ENCODE results near the gene NUP188.
"Not testable (repeated sequence)": the region's sequence is repeated elsewhere in the genome, so short reads cannot be mapped to it uniquely, and the experiment has no call there.

NUP188 gene

GRCh38 chr9:128944966-128945365 is 2.5 kb upstream of the NUP188 start:
- not testable (repeated sequence) for DNase-seq

DNA sequence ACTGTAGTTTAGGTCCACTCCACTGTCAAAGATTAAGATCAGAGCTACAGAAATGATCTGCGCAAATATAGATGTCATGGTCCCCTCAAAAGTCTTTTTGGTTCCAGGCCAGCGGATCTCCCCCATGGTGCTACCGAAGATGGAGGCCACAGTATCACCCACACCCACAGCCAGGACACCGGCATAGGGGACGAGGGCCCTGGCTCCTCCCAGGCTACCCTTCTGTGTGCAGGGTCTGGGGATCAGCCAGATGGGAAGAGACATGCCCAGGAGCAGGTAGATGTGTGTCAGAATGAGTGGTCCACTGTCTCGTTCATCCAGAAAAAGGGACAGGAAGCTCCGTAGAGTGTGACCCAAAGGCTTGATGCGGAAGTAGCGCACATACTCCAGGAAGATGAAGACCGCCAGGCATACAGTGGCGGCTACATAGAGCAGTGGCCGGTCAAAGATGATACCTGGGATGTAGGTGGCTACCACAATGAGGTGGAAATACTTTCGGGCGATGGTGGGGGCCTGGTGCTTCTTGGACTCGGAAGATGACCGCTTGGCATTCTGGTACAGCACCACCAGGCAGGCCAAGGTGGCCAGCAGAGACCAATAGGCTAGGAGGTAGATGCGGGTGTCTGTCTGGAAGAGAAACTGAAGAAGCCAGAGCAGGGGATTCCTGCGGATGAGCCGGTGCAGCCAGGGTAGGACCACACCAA is 1.5 kb upstream of the NUP188 start:
- DNase-seq: no peak

GRCh38 chr9:128946571-128947276 is 775 bp upstream of the NUP188 start:
- no peak for DNase-seq

GRCh38 chr9:128947277-128947526 is 297 bp upstream of the NUP188 start:
- no peak for DNase-seq

DNA sequence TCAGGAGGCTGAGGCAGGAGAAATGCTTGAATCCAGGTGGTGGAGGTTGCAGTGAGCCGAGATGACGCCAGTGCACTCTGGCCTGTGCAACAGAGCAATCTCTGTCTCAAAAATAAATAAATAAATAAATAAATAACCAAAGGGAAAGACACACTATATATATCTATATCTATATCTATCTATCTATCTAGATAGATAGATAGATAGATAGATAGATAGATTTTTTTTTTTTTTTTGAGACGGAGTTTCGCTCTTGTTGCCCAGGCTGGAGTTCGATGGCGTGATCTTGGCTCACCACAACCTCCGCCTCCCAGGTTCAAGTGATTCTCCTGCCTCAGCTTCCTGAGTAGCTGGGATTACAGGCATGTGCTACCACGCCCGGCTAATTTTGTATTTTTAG is 13.9 kb downstream of the NUP188 start:
- not testable (repeated sequence) for DNase-seq

- DNase-seq: no peak
Measured at GRCh38 chr9:128969491-128969890, 22.0 kb downstream of the NUP188 start.

DNA sequence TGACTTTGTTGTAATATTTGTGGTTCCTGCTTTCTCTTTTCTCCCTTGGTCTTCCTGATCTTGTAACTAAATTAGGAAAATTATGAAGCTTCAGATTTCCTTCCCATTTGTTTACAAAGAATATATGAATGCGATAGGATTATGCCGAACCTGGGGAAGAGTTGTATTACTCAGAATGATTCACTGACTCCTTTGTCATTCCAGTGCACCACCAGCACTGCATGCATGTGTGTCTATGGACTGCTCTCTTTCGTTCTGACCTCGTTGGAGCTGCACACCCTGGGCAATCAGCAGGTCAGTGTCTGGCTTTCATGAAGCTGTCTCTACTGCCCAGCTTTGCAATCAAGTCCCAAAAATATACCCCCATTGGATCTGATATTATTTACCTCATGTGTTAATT is 25.5 kb downstream of the NUP188 start:
- no peak for DNase-seq

DNA sequence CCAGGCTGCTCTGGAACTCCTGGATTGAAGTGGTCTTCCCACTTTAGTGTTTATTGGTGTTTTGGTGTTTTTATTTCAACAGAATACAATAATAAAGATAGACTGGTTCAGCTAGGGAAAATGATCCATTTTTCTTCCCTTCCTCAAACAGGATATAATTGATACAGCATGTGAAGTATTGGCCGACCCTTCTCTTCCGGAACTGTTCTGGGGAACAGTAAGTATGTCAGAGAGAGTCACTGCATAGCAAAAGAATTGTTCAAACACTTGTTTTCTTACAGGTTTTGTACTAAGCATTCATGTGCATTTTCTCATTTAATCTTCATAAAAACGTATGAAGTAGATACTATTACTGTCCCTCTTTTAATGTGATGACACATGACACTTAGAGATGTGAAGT is 31.6 kb downstream of the NUP188 start:
- no peak for DNase-seq

GRCh38 chr9:128983536-128983935 is 36.0 kb downstream of the NUP188 start:
- no peak for DNase-seq

- DNase-seq: no peak
Measured at GRCh38 chr9:128986671-128987070, 39.2 kb downstream of the NUP188 start.

- DNase-seq: no peak
Measured at GRCh38 chr9:128987805-128988204, 40.3 kb downstream of the NUP188 start.

GRCh38 chr9:128992995-128993394 is 45.5 kb downstream of the NUP188 start:
- no peak for DNase-seq

DNA sequence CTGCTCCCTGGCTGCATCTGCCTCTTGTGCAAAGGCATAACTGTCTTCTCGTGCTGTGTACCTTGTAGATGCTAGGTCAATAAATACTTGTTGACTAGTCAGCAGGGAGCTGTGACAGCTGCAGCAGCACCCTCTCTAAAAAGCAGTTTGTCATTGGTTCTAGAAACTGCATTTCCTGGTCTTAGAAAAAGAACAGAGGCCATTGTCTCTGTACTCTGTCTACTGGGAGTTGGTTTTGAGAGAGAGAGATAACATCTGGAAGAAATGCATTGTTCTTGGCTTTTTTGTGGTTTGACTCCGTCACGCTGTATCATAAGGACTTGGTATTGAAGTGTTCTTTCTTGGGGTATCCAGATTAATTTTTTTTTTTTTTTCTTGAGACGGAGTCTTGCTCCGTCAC is 48.3 kb downstream of the NUP188 start:
- DNase-seq: no peak

DNA sequence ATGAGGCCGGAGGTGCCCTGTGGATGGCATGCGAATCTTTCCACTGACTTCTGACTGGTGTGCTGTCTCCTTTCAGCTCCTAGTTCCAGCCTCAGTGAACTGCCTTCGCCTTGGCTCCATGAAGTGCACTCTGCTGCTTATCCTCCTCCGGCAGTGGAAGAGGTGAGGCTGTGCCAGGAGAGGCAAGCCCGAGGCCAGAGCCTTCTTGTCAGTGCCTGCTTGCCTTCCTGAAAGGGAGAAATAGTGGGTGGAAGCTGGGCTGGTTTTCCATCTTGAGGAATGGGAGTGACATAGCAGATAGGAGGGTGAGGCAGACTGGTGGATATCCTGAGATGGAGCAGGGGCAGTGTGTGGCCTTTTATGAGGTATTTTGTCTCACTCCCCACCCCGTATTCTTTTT is 51.0 kb downstream of the NUP188 start:
- DNase-seq: no peak

DNA sequence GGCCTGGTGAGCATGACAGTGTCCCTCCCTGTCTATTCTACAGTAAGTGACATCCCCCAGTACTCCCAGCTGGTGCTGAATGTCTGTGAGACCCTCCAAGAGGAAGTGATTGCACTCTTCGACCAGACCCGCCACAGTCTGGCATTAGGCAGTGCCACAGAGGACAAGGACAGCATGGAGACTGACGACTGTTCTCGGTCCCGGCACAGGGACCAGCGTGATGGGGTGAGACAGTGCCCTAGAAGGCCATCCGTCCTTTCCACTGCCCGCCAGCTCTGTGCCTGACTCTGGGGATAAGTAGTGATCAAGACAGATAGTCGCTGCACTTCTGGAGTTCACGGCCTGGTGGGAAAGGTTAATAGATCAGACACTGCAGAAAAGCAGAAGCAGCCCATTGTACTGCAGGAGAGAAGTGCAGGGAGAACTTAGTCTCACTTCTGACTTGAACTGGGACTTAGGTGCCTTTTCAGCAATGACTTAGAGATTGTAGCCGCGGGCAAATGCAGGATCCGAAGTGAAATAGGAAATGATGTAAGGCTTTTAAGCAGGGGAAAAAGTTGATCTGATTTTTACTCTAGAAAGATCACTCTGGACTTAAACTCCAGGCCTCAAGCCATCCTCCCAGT is 52.2 kb downstream of the NUP188 start:
- DNase-seq: no peak

DNA sequence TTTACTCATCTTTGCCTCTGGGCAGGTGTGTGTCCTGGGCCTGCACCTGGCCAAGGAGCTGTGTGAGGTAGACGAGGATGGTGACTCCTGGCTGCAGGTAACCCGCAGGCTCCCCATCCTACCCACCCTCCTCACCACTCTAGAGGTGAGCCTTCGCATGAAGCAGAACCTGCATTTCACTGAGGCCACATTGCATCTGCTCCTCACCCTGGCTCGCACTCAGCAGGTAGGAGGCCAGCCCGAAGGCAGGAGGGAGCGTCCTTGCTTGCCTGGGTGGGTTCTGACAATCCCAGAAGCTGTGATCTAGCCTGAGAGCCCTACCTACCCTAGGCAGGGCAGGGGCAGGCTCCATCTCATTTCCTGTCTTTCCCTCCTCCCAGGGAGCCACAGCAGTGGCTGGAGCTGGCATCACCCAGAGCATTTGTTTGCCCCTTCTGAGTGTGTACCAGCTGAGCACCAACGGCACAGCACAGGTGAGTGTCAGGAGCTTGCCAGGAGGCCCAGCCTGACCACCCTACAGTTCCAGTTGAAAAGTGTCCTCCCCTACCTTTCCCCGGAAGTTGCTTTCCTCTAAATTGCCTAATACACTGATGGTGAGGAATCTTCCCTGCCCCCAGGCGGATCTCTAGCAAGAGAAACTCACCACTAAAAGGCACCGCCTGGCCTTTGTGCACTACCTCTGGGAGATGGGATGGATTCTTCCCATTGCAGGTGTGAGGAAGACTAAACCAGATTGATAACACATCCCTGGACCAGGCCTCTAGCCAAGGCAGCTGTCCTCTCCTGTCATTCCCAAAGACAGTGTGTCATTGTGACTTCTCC is 54.2 kb downstream of the NUP188 start:
- DNase-seq: no peak

DNA sequence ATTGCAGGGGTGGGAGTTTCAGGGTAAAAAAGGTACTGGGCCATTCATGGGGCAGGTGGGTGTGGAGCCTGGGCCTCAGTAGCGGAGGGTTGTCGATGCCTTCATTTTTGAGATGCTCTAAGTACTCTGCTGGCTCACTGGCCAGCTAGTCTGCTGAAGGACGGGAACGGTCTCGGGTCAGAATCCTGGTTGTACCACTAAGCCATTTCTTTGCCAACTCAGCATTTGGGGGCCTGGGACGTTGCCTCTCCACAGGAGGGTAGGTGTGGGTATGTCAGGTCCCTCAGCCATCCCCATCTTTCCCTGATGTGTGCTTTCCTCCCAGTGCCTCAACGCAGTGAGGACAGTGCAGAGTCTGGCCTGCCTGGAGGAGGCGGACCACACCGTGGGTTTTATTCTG is 55.5 kb downstream of the NUP188 start:
- no peak for DNase-seq

DNA sequence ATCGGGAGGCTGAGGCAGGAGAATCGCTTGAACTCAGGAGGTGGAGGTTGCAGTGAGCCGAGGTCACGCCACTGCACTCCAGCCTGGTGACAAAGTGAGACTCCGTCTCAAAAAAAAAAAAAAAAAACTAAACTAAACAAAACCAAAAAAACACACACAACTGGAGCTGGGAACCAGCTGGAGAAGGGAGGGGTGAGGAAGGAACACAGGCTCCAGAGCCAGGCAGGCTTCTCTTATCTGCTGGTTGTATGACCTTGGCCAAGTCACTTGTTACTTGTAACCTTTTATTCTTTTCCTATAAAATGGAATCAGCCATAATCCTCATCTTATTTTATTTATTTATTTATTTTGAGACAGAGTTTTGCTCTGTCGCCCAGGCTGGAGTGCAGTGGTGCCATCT is 56.7 kb downstream of the NUP188 start:
- DNase-seq: not testable (repeated sequence)

GRCh38 chr9:129005336-129005997 is 58.0 kb downstream of the NUP188 start:
- no peak for DNase-seq

GRCh38 chr9:129006328-129007034 is 59.0 kb downstream of the NUP188 start:
- peak; percentile 48 for DNase-seq

- DNase-seq: no peak
Measured at GRCh38 chr9:129007035-129007765, 59.7 kb downstream of the NUP188 start.
